ENCODE data around the gene RAB1A. TPM values are rescaled to one million over a fixed set of nuclear protein-coding genes. Genes with fewer than 3 reads are reported as not detected.

Gene RAB1A
- total RNA-seq, 2 donors from 2014 or later, result 187 to 212 TPM

DNA sequence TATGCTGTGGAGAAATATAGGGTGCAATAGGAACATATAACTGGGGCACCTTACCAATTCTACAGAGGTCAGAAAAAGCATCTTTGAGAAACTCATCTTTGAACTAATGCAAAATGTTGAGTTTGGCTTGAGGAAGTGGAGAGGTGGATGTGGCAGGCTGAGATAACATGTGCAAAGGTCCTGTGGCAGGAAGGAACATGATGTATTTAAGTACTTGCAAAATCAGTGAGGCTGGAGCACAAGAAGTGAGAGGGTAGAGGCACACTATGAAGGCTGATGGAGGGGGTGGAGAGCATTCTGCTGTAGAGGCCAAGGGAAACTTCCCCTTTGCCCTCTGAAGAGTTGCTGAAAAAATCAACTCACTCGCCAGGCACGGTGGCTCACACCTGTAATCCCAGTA lies 14.7 kb upstream of the RAB1A start:
- TF ChIP-seq, protein P1, sequence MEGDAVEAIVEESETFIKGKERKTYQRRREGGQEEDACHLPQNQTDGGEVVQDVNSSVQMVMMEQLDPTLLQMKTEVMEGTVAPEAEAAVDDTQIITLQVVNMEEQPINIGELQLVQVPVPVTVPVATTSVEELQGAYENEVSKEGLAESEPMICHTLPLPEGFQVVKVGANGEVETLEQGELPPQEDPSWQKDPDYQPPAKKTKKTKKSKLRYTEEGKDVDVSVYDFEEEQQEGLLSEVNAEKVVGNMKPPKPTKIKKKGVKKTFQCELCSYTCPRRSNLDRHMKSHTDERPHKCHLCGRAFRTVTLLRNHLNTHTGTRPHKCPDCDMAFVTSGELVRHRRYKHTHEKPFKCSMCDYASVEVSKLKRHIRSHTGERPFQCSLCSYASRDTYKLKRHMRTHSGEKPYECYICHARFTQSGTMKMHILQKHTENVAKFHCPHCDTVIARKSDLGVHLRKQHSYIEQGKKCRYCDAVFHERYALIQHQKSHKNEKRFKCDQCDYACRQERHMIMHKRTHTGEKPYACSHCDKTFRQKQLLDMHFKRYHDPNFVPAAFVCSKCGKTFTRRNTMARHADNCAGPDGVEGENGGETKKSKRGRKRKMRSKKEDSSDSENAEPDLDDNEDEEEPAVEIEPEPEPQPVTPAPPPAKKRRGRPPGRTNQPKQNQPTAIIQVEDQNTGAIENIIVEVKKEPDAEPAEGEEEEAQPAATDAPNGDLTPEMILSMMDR (IDR thresholded peaks at IDR 0.05), result no peak
- H3K4me1 ChIP-seq, result no peaks in the 10 kb centered on the region
- H3K27me3 ChIP-seq, result no peaks in the 10 kb centered on the region
- H3K4me3 ChIP-seq, result no peak overlapping the region
- no peak overlapping the region for H3K9ac ChIP-seq (ENCODE audit: low read depth in 2 of 2, low read length in 2 of 2)
- H3K9me3 ChIP-seq, result no peaks in the 10 kb centered on the region
- H3K36me3 ChIP-seq, result no peaks in the 10 kb centered on the region
- H3K27ac ChIP-seq, result no peak overlapping the region
- intact Hi-C loops (cut with DNase I), result no loop called here
- DNase-seq, result no peak

DNA sequence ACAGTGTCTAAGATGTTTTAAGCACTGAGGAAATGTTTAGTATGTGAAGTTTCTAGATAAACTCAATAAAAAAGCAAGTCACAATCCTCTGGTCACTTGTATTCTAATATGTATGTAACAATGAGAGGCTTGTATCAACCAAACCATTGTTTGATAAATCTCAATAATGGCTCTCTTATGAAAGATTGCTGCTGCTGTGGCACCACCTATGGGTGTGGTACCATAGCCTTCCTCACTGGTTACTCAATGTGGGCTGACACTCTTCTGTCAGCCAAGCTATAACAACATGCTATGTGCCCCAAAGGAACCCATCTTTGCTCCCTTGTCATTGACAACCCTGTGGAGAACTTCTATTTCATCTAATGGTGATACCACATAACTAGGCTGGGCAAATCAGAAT lies 12.6 kb upstream of the RAB1A start:
- Histone ChIP-seq H3K9me3 (no peaks in the 10 kb centered on the region), H3K27ac (no peak overlapping the region), H3K36me3 (no peaks in the 10 kb centered on the region), H3K9ac (ENCODE audit: low read depth in 2 of 2, low read length in 2 of 2) (no peak overlapping the region), H3K4me3 (no peak overlapping the region), H3K4me1 (no peaks in the 10 kb centered on the region), H3K27me3 (no peaks in the 10 kb centered on the region)
- TF ChIP-seq, protein P1 (IDR thresholded peaks at IDR 0.05), result peak; percentile 32
- no peak for DNase-seq
- intact Hi-C loops (cut with DNase I), result no loop called here

DNA sequence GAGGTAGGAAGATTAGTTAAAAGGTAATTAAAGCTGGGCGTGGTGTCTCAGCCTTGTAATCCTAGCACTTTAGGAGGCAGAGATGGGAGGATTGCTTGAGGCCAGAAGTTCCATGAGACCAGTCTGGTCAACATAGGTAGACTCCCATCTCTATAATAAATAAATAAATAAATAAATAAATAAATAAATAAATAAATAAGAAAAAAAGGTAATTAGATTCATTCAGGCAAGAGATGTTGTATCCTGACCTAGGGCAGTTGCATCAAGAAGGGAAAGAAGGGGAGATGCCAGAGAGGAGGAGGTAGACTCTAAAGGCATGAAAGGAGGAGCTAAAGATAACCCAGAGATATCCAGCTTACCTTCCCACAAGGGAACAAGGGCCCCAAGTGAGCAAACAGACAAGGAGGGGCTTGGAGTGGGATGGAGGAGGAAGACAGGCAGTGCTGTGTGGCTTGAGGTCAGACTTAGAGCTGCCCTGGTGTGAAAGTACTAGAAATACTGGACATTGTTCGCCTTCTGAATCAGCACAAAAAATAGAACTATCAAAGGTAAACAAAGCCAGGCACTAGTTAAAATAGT lies 7.4 kb upstream of the RAB1A start:
- intact Hi-C loops (cut with DNase I), result no loop called here
- Histone ChIP-seq H3K27ac (no peak overlapping the region), H3K9ac (ENCODE audit: low read depth in 2 of 2, low read length in 2 of 2) (no peak overlapping the region), H3K9me3 (no peaks in the 10 kb centered on the region), H3K4me1 (no peaks in the 10 kb centered on the region), H3K36me3 (no peaks in the 10 kb centered on the region), H3K4me3 (no peak overlapping the region), H3K27me3 (no peaks in the 10 kb centered on the region)
- DNase-seq, result no peak
- TF ChIP-seq, protein P1 (IDR thresholded peaks at IDR 0.05), result no peak

DNA sequence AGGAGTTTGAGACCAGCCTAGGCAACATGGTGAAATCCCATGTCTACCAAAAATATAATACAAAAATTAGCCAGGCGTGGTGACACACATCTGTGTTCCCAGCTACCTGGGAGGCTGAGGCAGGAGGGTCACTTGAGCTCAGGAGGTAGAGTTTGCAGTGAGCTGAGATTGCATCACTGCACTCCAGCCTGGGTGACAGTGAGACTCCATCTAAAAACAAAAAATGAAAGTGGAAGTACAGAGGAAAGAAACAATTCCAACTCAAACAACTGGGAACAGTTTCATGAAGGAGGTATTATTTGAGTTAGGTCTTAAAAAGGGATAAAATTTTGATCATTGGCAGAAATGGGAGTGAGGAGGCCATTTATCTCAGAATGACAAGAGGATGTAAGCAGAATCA lies 6.3 kb upstream of the RAB1A start:
- intact Hi-C loops (cut with DNase I), result no loop called here
- no peak for DNase-seq
- Histone ChIP-seq H3K4me3 (no peak overlapping the region), H3K4me1 (no peaks in the 10 kb centered on the region), H3K27ac (no peak overlapping the region), H3K36me3 (no peaks in the 10 kb centered on the region), H3K9ac (ENCODE audit: low read depth in 2 of 2, low read length in 2 of 2) (no peak overlapping the region), H3K9me3 (no peaks in the 10 kb centered on the region), H3K27me3 (no peaks in the 10 kb centered on the region)
- TF ChIP-seq, protein P1 (IDR thresholded peaks at IDR 0.05), result no peak

DNA sequence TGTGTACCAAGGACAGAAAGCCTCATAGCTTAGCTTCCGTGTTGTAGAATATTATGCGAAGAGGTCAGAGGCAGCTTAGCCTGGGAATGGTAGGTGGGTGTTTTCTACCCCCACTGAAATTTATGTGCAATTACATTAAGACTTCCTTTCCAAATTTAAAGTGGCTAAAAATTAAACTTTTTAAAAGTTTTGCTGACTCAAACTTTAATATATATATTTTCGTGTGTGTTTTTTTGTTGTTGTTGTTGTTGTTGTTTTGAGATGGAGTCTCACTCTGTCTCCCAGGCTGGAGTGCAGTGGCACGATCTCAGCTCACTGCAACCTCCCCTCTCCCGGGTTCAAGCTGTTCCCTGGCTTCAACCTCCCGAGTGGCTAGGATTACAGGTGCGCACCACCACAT lies 4.3 kb upstream of the RAB1A start:
- TF ChIP-seq, protein P1 (IDR thresholded peaks at IDR 0.05), result no peak
- Histone ChIP-seq H3K27me3 (no peaks in the 10 kb centered on the region), H3K4me3 (no peak overlapping the region), H3K36me3 (no peaks in the 10 kb centered on the region), H3K9ac (ENCODE audit: low read depth in 2 of 2, low read length in 2 of 2) (no peak overlapping the region), H3K9me3 (no peaks in the 10 kb centered on the region), H3K27ac (no peak overlapping the region), H3K4me1 (no peaks in the 10 kb centered on the region)
- no peak for DNase-seq
- intact Hi-C loops (cut with DNase I), result no loop called here
